MV-4-11 (cell line): Measurements from ENCODE around the gene CHRND.

ENCODE experiments used
- DNase-seq: peaks from one replicate; lab custom pipeline; 2025; lab: John Stamatoyannopoulos, UW

CHRND gene

DNA sequence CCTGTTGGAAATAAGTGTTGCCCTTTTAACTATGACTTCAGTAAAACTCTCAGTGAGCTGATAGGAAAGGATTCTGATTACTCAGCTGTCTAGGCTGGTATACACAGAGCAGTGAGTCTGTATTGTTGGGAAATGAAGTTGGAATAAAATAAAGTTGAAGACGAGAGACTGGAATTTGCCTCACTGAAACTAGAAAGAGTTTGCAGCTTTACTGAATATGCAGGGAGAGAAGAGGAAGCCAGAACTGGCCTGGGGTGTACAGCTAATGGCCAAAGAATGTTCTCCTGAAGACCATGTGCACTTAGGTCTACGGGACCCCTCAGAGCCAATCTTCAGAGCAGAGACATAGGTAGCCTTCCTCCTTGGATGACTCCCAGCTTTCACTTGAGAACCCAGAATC is 51.0 kb downstream of the CHRND start:
- DNase-seq = no peak

DNA sequence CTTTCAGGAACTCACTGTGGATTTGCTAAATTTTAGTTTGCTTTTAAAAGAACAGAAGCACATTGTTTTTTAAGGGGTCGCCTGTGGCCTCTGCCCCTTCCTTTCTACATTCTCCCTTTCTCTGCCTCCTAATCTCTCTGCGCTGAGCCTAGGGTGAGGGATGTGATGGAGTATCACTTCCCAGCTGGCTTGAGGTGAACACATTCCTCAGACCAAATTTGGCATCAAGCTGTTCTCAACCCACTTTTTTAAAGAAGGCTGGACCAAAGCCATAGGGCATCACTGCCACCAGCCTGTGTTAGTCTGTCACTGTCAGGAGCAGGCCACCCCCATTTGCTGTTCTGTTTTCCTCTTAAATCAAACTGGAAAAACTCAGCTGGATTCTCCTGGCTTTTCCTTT is 51.9 kb downstream of the CHRND start:
- no peak for DNase-seq

DNA sequence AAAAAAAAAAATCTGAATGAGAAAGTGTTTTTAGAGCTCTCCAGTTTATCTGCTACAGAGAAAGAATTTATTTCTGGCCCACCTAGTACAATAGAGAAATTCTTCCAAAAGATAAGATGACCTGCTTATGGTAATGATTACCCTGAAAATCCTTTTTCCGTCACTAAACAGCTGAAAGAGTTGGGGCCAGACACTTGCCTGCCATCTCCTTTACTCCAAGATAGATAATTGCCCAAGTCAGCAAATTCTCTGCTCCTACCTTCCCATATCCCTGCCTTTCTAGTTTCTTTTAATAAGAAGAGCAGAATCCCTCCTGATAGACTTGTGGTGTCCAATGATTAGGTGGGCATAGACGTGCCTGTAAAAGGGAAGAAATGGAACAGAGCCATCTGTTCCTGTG is 52.7 kb downstream of the CHRND start:
- no peak for DNase-seq

DNA sequence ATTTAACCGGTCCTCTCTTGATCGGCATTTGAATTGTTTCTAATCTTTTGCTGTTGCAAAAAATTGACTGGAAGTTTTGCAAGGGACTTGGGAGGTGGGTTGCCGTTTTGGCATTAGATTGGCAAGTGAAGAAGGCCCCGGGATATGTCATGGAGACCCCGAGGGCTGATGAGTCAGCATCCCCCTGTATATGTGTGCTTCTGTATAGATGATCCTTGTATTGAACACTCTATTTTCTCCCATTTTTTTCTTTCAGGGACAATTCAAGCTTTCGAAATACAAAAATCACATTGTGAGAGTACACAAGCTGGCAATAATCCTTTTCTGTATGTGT is 54.7 kb downstream of the CHRND start:
- DNase-seq = no peak

DNA sequence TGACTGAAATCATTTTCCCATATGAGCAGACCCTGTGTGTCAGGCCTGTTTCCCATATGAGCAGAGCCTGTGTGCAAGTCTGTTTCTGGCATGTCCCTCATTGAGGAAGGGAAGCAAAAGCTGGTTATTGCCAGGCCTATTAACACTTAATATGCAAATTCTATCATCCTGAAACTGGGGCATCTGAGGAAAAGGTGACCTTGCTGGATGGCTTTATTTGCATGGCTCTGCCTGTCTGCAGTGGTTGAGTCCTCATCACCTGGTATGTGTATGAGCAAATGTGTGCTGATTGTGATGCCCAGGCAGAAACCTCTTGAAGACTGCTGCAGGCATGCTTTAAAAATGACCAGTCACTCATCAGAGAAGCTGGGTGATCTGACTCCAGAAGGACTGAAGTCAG is 55.8 kb downstream of the CHRND start:
- DNase-seq = no peak

DNA sequence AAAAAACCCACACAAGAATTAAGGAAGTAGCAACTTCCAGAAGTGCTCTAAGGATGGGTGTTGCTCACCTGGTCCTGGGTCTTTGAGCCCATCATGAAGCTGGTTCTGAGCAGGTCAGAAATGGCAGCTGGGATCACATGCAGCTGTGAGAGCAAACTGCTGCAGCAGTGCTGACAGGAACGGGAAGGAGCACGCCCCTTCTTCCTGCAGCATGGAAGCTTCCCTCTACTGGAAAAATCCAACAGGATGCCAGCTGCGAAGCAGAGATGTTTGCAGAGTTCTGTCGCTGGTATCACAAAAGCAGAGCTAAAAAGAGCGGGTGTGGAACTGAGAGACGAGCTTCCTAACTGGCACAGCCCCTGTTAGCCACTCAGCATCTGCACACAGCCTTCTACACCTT is 58.3 kb downstream of the CHRND start:
- no peak for DNase-seq
